Mucosa of descending colon (tissue), 3 donors: Measurements from ENCODE around the gene ZCCHC10. TPM values are rescaled to one million over a fixed set of nuclear protein-coding genes. Genes with fewer than 3 reads are reported as not detected.
"Not testable (repeated sequence)": the region's sequence is repeated elsewhere in the genome, so short reads cannot be mapped to it uniquely, and the experiment has no call there.

Experiments
- ATAC-seq: fragments of 200-7000 bp; cut with Tn5 transposase; one replicate; pipeline ENCODE4 v1.9.1; 2020; ENCODE audit warnings: mild to moderate bottlenecking, moderate library complexity
- DNase-seq, 3 donors: peaks; one replicate each; pipeline ENCODE4 v3.0.0-alpha.2; 2020
- H3K36me3 ChIP-seq: fragments of 200-600 bp; one replicate; pipeline ENCODE4 v1.8.0; 2021; ENCODE audit warnings: low read depth, mild to moderate bottlenecking
- H3K4me1 ChIP-seq: fragments of 200-600 bp; one replicate; pipeline ENCODE4 v1.8.0; 2021; ENCODE audit warnings: low read depth, mild to moderate bottlenecking
- H3K4me3 ChIP-seq: fragments of 200-600 bp; one replicate; pipeline ENCODE4 v1.8.0; 2021; ENCODE audit warnings: mild to moderate bottlenecking
- H3K9me3 ChIP-seq: fragments of 200-600 bp; one replicate; pipeline ENCODE4 v1.8.0; 2021; ENCODE audit warnings: mild to moderate bottlenecking
- CTCF ChIP-seq: fragments of 200-600 bp; IDR thresholded peaks from one replicate; pipeline ENCODE4 v1.8.0; 2022; ENCODE audit warnings: antibody characterized with exemption, mild to moderate bottlenecking
- intact Hi-C, 2 donors: fragments of 100-400 bp; cut with DNase I in 1 of 2; cut with micrococcal nuclease in 1 of 2; formaldehyde crosslinking; loops; one replicate each; pipeline versions ENCODE4 v1.11.0 to v1.11.1; 2022; cut with DNase I, micrococcal nuclease
- total RNA-seq, 3 donors: library from RNA; stranded (reverse); fragmentation: NEBNext Ultra II Directional in 2 of 3; extraction: Animal tissue kit (Norgen Biotek cat#: 25700) in 2 of 3; gene quantifications; one replicate each; pipeline versions ENCODE4 v1.2.1 to v1.2.4, GENCODE V29; 2021 to 2023
- donor health status: DM: no; HTN: no; CAD: no; lungs with moderate emphysema.
- donor health status: DM: no; HTN: no; CAD: no.
- donor health status: DM: no; HTN: yes; CAD: no.

The ZCCHC10 gene
- total RNA-seq, 3 donors from 2014 or later = 20.4 to 35.0 (median 29.2) TPM

DNA sequence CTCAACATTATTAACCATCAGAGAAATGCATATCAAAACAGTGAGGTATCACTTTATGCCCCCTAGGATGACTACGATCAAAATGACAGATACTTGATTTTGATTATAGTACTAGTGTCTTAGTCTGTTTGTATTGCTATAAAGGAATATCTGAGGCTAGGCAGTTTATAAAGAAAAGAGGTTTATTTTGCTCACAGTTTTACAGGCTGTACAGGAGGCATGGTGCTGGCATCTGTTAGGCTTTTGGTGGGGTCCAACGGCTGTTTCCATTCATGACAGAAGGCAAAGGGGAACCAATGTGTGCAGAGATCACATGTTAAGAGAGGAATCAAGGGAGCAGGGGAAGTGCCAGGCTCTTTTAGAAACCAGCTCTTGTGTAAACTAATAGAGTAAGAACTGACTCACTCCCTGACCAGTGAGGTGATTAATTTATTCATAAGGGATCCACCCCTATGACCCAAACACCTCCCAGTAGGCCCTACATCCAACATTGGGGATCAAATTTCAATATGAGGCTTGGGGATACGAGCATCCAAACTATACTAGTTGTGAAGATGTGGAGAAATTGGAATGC, 46.9 kb downstream of the ZCCHC10 start:
- intact Hi-C loops = no loop called here
- no peak for DNase-seq
- no peaks in the 10 kb centered on the region for H3K4me1 ChIP-seq
- H3K9me3 ChIP-seq = no peaks in the 10 kb centered on the region
- no peaks in the 10 kb centered on the region for H3K36me3 ChIP-seq
- no peak for ATAC-seq
- TF ChIP-seq CTCF = no peak
- H3K4me3 ChIP-seq = no peak overlapping the region

GRCh38 chr5:132976852-132977251, 49.5 kb downstream of the ZCCHC10 start:
- DNase-seq = no peak
- Histone ChIP-seq H3K4me3 (no peak overlapping the region), H3K9me3 (no peaks in the 10 kb centered on the region), H3K4me1 (no peaks in the 10 kb centered on the region), H3K36me3 (no peaks in the 10 kb centered on the region)
- no peak for ATAC-seq
- no peak for TF ChIP-seq CTCF
- intact Hi-C loops = no loop called here

DNA sequence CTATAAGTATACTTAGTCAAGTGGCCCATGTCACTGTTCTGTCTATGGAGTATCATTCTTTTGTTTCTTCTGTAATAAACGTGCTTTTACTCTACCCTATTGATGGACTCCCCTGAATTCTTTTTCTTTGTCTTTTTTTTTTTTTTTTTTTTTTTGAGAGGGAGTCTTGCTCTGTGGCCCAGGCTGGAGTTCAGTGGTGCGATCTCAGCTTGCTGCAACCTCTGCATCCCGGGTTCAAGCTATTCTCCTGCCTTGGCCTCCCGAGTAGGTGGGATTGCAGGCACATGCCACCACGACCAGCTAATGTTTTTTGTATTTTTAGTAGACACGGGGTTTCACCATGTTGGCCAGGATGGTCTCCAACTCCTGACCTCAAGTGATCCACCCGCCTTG, 53.9 kb downstream of the ZCCHC10 start:
- H3K4me1 ChIP-seq, H3K4me3 ChIP-seq, intact Hi-C loops, H3K36me3 ChIP-seq, DNase-seq, ATAC-seq, H3K9me3 ChIP-seq: not testable (repeated sequence)

GRCh38 chr5:132971483-132972435, 54.6 kb downstream of the ZCCHC10 start:
- no peak overlapping the region for H3K4me3 ChIP-seq
- H3K4me1 ChIP-seq = no peaks in the 10 kb centered on the region
- no peak for DNase-seq
- intact Hi-C loops = no loop called here
- H3K9me3 ChIP-seq = no peaks in the 10 kb centered on the region
- no peak for ATAC-seq
- no peak for TF ChIP-seq CTCF
- no peaks in the 10 kb centered on the region for H3K36me3 ChIP-seq

DNA sequence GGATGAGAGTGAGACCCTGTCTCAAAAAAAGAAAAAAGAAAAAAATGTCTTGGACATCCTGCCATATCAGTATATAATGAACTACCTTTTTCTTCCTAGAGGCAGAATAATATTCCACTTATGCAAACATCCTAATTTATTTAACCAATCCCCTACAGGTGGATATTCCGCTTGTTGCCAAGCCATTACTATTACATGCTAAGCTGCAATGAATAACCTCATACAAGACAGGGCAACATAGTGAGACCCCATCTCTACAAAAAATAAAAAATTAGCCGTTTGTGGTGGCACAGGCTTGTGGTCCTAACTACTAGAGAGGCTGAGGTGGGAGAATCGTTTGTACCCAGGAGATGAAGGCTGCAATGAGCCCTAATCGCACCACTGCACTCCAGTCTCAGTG, 61.2 kb downstream of the ZCCHC10 start:
- no peak overlapping the region for H3K4me3 ChIP-seq
- intact Hi-C loops = no loop called here
- TF ChIP-seq CTCF = no peak
- no peaks in the 10 kb centered on the region for H3K36me3 ChIP-seq
- no peak for DNase-seq
- H3K9me3 ChIP-seq = no peaks in the 10 kb centered on the region
- H3K4me1 ChIP-seq = peaks cover 12% of the 10 kb centered on the region
- no peak for ATAC-seq
